GM12878 (cell line): ENCODE data around the gene CACNA1I. TPM values are rescaled to one million over a fixed set of nuclear protein-coding genes. Genes with fewer than 3 reads are reported as not detected.

Source experiments
- ATAC-seq: fragments of 200-7000 bp; cut with Tn5 transposase; 3 replicates; pipeline ENCODE4 v1.9.1; 2020; ENCODE audit warnings: mild to moderate bottlenecking, moderate library complexity
- BruUV-seq: library from RNA; stranded (reverse); fragments of 400-500 nt; replicated peaks from 2 replicates; lab custom pipeline; 2021; lab: Mats Ljungman, UMichigan
- CTCF ChIA-PET: fragments of 300-600 bp; sonication (Branson Sonifier 250); formaldehyde crosslinking; extraction: SDS; loops from one replicate; lab custom pipeline; 2021; ENCODE audit warnings: inconsistent platforms; lab: Yijun Ruan, JAX
- POLR2A ChIA-PET: fragments of 350-600 bp; formaldehyde crosslinking; extraction: SDS; loops from one replicate; lab custom pipeline; 2021; ENCODE audit warnings: inconsistent platforms; lab: Charles Lee
- RAD21 ChIA-PET: fragments of 300-600 bp; sonication (Branson Sonifier 250); formaldehyde crosslinking; loops from one replicate; lab custom pipeline; 2023; ENCODE audit warnings: antibody characterized with exemption; ENCODE audit not compliant: unreplicated experiment; lab: Charles Lee
- SMC1A ChIA-PET: fragments of 300-600 bp; sonication (Branson Sonifier 250); formaldehyde crosslinking; loops from one replicate; lab custom pipeline; 2023; ENCODE audit not compliant: unreplicated experiment, uncharacterized antibody; lab: Charles Lee
- DNase-seq: peaks from one replicate; pipeline ENCODE4 v3.0.0-alpha.2; 2011; ENCODE audit warnings: low read depth, low spot score
- FAIRE-seq: peaks from 3 replicates; lab custom pipeline; 2011; peaks lifted over from hg19 to GRCh38; lab: Jason Lieb, UNC
- H2AFZ ChIP-seq: 2 replicates; pipeline ENCODE4 v1.6.0; 2011; ENCODE audit warnings: low read depth, low read length, control low read depth; ENCODE audit not compliant: control insufficient read depth
- H3K27ac ChIP-seq: 2 replicates; pipeline ENCODE4 v1.5.1; 2011; ENCODE audit warnings: control low read depth; ENCODE audit not compliant: control insufficient read depth, insufficient read depth
- H3K27me3 ChIP-seq, 2 experiments: replicated peaks in 1 of 2; 2 replicates each; pipeline versions ENCODE4 v1.6.0 to v1.6.1; 2011; ENCODE audit warnings: low read length in 1 of 2; ENCODE audit not compliant: control insufficient read depth in 2 of 2, insufficient read depth in 2 of 2
- H3K36me3 ChIP-seq, 2 experiments: 2 replicates each; pipeline ENCODE4 v1.5.1; 2011; ENCODE audit warnings: low read length in 1 of 2; ENCODE audit not compliant: control insufficient read depth in 2 of 2, insufficient read depth in 2 of 2
- H3K4me1 ChIP-seq: 2 replicates; pipeline ENCODE4 v1.6.1; 2011; ENCODE audit warnings: mild to moderate bottlenecking, low read length, moderate library complexity, mixed read lengths; ENCODE audit not compliant: control insufficient read depth, insufficient read depth
- H3K4me2 ChIP-seq: 2 replicates; pipeline ENCODE4 v1.6.0; 2011; ENCODE audit warnings: control low read depth; ENCODE audit not compliant: control insufficient read depth, insufficient read depth
- H3K4me3 ChIP-seq: fragments of 200-600 bp; sonication (generic); 2 replicates; pipeline ENCODE4 v1.5.1; 2016
- H3K79me2 ChIP-seq: 2 replicates; pipeline ENCODE4 v1.6.0; 2011; ENCODE audit warnings: low read length; ENCODE audit not compliant: control insufficient read depth, insufficient read depth
- H3K9ac ChIP-seq: 2 replicates; pipeline ENCODE4 v1.8.0; 2011; ENCODE audit warnings: low read length, control low read depth, mixed read lengths; ENCODE audit not compliant: control insufficient read depth, insufficient read depth
- H3K9me3 ChIP-seq: replicated peaks from 3 replicates; pipeline ENCODE4 v1.5.1; 2011; ENCODE audit warnings: mild to moderate bottlenecking, low read length; ENCODE audit not compliant: control insufficient read depth, insufficient read depth
- H4K20me1 ChIP-seq: 2 replicates; pipeline ENCODE4 v1.6.0; 2011; ENCODE audit not compliant: control insufficient read depth, insufficient read depth
- BRCA1 ChIP-seq: IDR thresholded peaks from 2 replicates; pipeline ENCODE4 v1.6.1; 2011; ENCODE audit warnings: low read depth, low read length, improper control_type of control experiment
- CEBPB ChIP-seq, 2 experiments: fragments of 150-350 bp in 1 of 2; IDR thresholded peaks; 2 replicates each; pipeline ENCODE4 v1.6.1; 2012 to 2014; ENCODE audit warnings: low read depth in 2 of 2, low read length in 2 of 2, borderline replicate concordance in 1 of 2, inconsistent platforms in 1 of 2
- CREB1 ChIP-seq: IDR thresholded peaks from 2 replicates; pipeline ENCODE4 v1.6.1; 2012; ENCODE audit warnings: low read depth, mild to moderate bottlenecking, inconsistent platforms
- EED ChIP-seq: sonication (generic); IDR thresholded peaks from 2 replicates; pipeline ENCODE4 v1.6.1; 2016; ENCODE audit warnings: antibody characterized with exemption, low read depth
- EGR1 ChIP-seq, 2 experiments: IDR thresholded peaks; 1 replicate in 1 of 2; 2 replicates in 1 of 2; pipeline ENCODE4 v1.6.1; 2011 to 2012; ENCODE audit warnings: low read depth in 2 of 2, low read length in 2 of 2, borderline replicate concordance in 1 of 2, mild to moderate bottlenecking in 1 of 2, moderate library complexity in 1 of 2
- EP300 ChIP-seq, 2 experiments: fragments of 150-350 bp in 1 of 2; IDR thresholded peaks; 2 replicates each; pipeline ENCODE4 v1.6.1; 2011 to 2012; ENCODE audit warnings: low read depth in 2 of 2, low read length in 2 of 2, borderline replicate concordance in 1 of 2, improper control_type of control experiment in 1 of 2, inconsistent platforms in 1 of 2; ENCODE audit not compliant: control insufficient read depth in 1 of 2
- IKZF2 ChIP-seq, 2 experiments: fragments of 450-650 bp; IDR thresholded peaks; 2 replicates each; pipeline ENCODE4 v1.6.1; 2017; ENCODE audit warnings: mild to moderate bottlenecking in 2 of 2, moderate library complexity in 2 of 2
- IRF5 ChIP-seq: fragments of 450-650 bp; IDR thresholded peaks from 2 replicates; pipeline ENCODE4 v1.6.1; 2017; ENCODE audit warnings: borderline replicate concordance
- MTA2 ChIP-seq: fragments of 450-650 bp; IDR thresholded peaks from 2 replicates; pipeline ENCODE4 v1.6.1; 2016; ENCODE audit warnings: low read depth, mild to moderate bottlenecking, moderate library complexity
- NR2C1 ChIP-seq: fragments of 450-650 bp; IDR thresholded peaks from 2 replicates; pipeline ENCODE4 v1.6.1; 2017; ENCODE audit warnings: antibody characterized with exemption, mild to moderate bottlenecking, moderate library complexity
- POLR2A ChIP-seq: IDR thresholded peaks from 2 replicates; pipeline ENCODE4 v1.6.1; 2011; ENCODE audit warnings: low read depth, mild to moderate bottlenecking, low read length
- POLR2AphosphoS5 ChIP-seq: IDR thresholded peaks from 2 replicates; pipeline ENCODE4 v1.6.1; 2011; ENCODE audit warnings: mild to moderate bottlenecking, low read length, inconsistent platforms
- SUZ12 ChIP-seq: fragments of 200-600 bp; sonication (generic); IDR thresholded peaks from one replicate; pipeline ENCODE4 v1.6.1; 2018; ENCODE audit warnings: antibody characterized with exemption, mild to moderate bottlenecking; ENCODE audit not compliant: unreplicated experiment
- TCF3 ChIP-seq: IDR thresholded peaks from 2 replicates; pipeline ENCODE4 v1.6.1; 2012; ENCODE audit warnings: low read depth, mild to moderate bottlenecking, low read length, borderline replicate concordance; ENCODE audit not compliant: insufficient read depth
- WGBS: methylation state at CpG from one replicate; pipeline ENCODE4 v1.1.6; 2016; ENCODE audit warnings: low lambda C conversion rate; ENCODE audit not compliant: insufficient replicate concordance, insufficient coverage; ENCODE audit errors: missing lambda C conversion rate; 5-methylcytosine and 5-hydroxymethylcytosine counted together
- in situ Hi-C: fragments of 300-500 bp; cut with MboI; formaldehyde crosslinking; loops from 9 replicates; pipeline ENCODE4 v1.14.3; 2018; ENCODE audit warnings: mixed read lengths
- intact Hi-C: fragments of 100-400 bp; cut with micrococcal nuclease; formaldehyde crosslinking; loops from one replicate; pipeline ENCODE4 v1.14.2; 2022; ENCODE audit not compliant: unreplicated experiment
- polyA plus RNA-seq, 11 experiments: library from polyadenylated mRNA; depleted of rRNA in 4 of 11; unstranded in 6 of 11; stranded (reverse) in 5 of 11; fragments of >200 nt; fragmentation: Nextera tagmentation in 4 of 11; fragmentation: Illumina TruSeq in 1 of 11; extraction: Ambion mirVana in 4 of 11; extraction: Trizol in 1 of 11; gene quantifications; 1 replicate in 1 of 11; 2 replicates in 10 of 11; pipeline versions ENCODE4 v1.2.1 to v1.2.3, GENCODE V29; 2011 to 2016; ENCODE audit warnings: inconsistent platforms in 2 of 11, missing spikeins in 2 of 11, low read depth in 1 of 11
- total RNA-seq, 4 experiments: library from RNA; depleted of rRNA in 3 of 4; stranded (reverse); fragments of >200 nt in 3 of 4; fragmentation: Illumina TruSeq in 1 of 4; extraction: Trizol in 1 of 4; gene quantifications; 2 replicates each; pipeline versions ENCODE4 v1.2.1 to v1.2.3, GENCODE V29; 2013 to 2021
- TF ChIP-seq, protein P1 (sequence below): IDR thresholded peaks from 2 replicates; pipeline ENCODE4 v1.6.1; 2011; ENCODE audit warnings: borderline replicate concordance, low read depth, mild to moderate bottlenecking, moderate library complexity, mixed read lengths, low read length; ENCODE audit not compliant: insufficient read depth; ENCODE audit errors: extremely low read length
- TF ChIP-seq, protein P2 (sequence below): fragments of 450-650 bp; IDR thresholded peaks from 2 replicates; pipeline ENCODE4 v1.6.1; 2018; ENCODE audit warnings: mild to moderate bottlenecking, low read depth, moderate library complexity; ENCODE audit not compliant: partially characterized antibody

CACNA1I gene
- total and polyA plus RNA-seq, 10 of the 15 experiments (the other 5 are each of a cell fraction or from before 2014, with no cell fraction given), result 0.01 to 0.03 TPM; not detected in 8

DNA sequence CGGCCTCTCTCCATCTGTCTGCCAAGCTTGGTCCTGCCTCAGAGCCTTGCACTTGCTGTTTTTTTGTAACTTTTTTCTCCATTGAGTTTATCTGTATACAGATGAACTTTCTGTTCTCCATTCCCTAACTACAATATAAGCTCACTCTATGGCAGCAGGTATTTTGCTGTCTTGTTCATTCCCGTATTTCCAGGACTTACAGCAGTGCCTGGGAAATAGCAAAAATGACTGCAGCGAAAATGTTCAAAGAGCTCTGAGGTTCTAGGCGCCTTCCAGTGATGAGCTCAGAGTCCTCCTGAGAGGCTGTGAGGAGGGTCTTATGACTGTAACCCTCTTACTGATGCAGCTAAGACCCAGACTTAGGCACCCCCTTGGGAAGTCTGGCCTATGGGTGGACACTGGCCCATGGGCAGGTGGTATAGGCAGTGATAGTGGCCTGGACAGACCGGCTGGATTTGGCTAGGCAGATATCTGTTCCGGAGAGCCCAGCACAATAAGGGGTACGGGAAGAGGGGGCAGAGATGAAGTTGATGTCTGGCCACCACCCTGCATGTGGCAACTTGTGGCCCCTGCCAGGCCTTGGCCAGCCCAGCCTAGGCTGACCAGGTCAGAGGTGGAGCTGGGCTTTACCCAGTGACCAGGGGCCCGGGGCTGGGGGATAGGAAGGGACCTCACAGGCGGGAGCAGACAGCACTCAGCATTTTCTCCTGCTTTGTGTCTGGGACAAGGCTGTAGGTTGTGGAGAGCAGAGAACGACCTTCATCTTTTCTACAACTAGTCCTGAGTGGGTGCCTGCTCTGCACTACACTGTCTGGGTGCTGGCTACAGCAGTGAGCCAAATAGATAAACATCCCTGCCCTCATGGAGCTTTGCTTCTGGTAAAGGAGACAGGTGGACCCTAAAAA lies 45.5 kb upstream of the CACNA1I start:
- H3K27me3 ChIP-seq, result no peaks in the 10 kb centered on the region
- TF ChIP-seq TCF3, result no peak
- TF ChIP-seq NR2C1, result no peak
- no peak for TF ChIP-seq IRF5
- TF ChIP-seq, protein P1, sequence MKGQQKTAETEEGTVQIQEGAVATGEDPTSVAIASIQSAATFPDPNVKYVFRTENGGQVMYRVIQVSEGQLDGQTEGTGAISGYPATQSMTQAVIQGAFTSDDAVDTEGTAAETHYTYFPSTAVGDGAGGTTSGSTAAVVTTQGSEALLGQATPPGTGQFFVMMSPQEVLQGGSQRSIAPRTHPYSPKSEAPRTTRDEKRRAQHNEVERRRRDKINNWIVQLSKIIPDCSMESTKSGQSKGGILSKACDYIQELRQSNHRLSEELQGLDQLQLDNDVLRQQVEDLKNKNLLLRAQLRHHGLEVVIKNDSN, result no peak
- no peak for TF ChIP-seq BRCA1
- no peak for TF ChIP-seq CREB1
- TF ChIP-seq MTA2, result no peak
- TF ChIP-seq EP300 (IDR thresholded peaks at IDR 0.05; ENCODE audit: borderline replicate concordance in 1 of 2, control insufficient read depth in 1 of 2, low read depth in 2 of 2, low read length in 2 of 2), result no peak
- TF ChIP-seq EGR1 (IDR thresholded peaks at IDR 0.05; ENCODE audit: borderline replicate concordance in 1 of 2, low read depth in 2 of 2, low read length in 2 of 2), result no peak
- TF ChIP-seq, protein P2, sequence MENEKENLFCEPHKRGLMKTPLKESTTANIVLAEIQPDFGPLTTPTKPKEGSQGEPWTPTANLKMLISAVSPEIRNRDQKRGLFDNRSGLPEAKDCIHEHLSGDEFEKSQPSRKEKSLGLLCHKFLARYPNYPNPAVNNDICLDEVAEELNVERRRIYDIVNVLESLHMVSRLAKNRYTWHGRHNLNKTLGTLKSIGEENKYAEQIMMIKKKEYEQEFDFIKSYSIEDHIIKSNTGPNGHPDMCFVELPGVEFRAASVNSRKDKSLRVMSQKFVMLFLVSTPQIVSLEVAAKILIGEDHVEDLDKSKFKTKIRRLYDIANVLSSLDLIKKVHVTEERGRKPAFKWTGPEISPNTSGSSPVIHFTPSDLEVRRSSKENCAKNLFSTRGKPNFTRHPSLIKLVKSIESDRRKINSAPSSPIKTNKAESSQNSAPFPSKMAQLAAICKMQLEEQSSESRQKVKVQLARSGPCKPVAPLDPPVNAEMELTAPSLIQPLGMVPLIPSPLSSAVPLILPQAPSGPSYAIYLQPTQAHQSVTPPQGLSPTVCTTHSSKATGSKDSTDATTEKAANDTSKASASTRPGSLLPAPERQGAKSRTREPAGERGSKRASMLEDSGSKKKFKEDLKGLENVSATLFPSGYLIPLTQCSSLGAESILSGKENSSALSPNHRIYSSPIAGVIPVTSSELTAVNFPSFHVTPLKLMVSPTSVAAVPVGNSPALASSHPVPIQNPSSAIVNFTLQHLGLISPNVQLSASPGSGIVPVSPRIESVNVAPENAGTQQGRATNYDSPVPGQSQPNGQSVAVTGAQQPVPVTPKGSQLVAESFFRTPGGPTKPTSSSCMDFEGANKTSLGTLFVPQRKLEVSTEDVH, result no peak
- no peak for TF ChIP-seq EED
- TF ChIP-seq IKZF2 (IDR thresholded peaks at IDR 0.05), result no peak
- peak; percentile 17; the same call in 1 of the 2 replicates for TF ChIP-seq POLR2AphosphoS5
- TF ChIP-seq CEBPB (IDR thresholded peaks at IDR 0.05; ENCODE audit: borderline replicate concordance in 1 of 2, low read depth in 2 of 2, low read length in 2 of 2), result no peak
- peak; percentile 60; the same call in 1 of the 2 replicates for TF ChIP-seq POLR2A
- no peak for TF ChIP-seq SUZ12
- peaks cover 29% of the 10 kb centered on the region for H4K20me1 ChIP-seq
- no TSS peak for BruUV-seq
- ChIA-PET RAD21 (interaction anchor here (1.3 to 1.4 kb wide), 3 partner anchors 28 to 181 kb away, joined by 3 to 5 read pairs (median 5); partner anchors contain the start of gene TAB1), SMC1A (interaction anchor here (0.7 to 1.6 kb wide), 5 partner anchors 9 to 376 kb away, joined by 3 to 8 read pairs (median 3); no protein-coding TSS in a partner anchor), CTCF (interaction anchor here (0.7 to 17.8 kb wide), 4 partner anchors 9 to 209 kb away, joined by 3 to 372 read pairs (median 12); partner anchors contain the start of gene MIEF1), POLR2A (interaction anchor here (0.6 to 1.5 kb wide), 4 partner anchors 10 to 396 kb away, joined by 3 to 5 read pairs (median 4); partner anchors contain the start of gene MIEF1)
- H3K79me2 ChIP-seq, result peaks cover 65% of the 10 kb centered on the region
- no peaks in the 10 kb centered on the region for H3K9me3 ChIP-seq
- in situ Hi-C loops (loop anchor here (25.0 kb wide), 1 partner anchor 363 kb away; the partner anchor contains the start of gene CBX7), intact Hi-C loops (loop anchor here (5.0 kb wide), 1 partner anchor 78 kb away; no protein-coding TSS in a partner anchor)
- no peak overlapping the region for H3K9ac ChIP-seq
- no peak overlapping the region for H2AFZ ChIP-seq
- H3K4me2 ChIP-seq, result peak overlapping the region; percentile 72
- WGBS, result 85% methylated on average over 10 of the region's 10 CpGs
- H3K27ac ChIP-seq, result no peak overlapping the region; the same call in 1 of the 2 replicates
- FAIRE-seq (no peak), ATAC-seq (no peak), DNase-seq (no peak)
- H3K4me3 ChIP-seq, result peak overlapping the region; percentile 9; the same call in 1 of the 2 replicates
- peaks cover 18 to 23% of the 10 kb centered on the region in 2 experiments; a peak in 3 of 4 replicates for H3K36me3 ChIP-seq
- peaks cover 49% of the 10 kb centered on the region for H3K4me1 ChIP-seq
